Astrocyte (in vitro differentiated cells and primary cell): Measurements from ENCODE around the gene PSMD14. TPM values are rescaled to one million over a fixed set of nuclear protein-coding genes. Genes with fewer than 3 reads are reported as not detected.
A peak's percentile ranks its signal among the peaks of the same experiment; 100 is the strongest.

Experiments
- DNase-seq: peaks from one replicate; pipeline ENCODE4 v3.0.0-alpha.2; 2010; ENCODE audit warnings: low read depth
- FAIRE-seq: peaks from 2 replicates; lab custom pipeline; 2011; peaks lifted over from hg19 to GRCh38; lab: Jason Lieb, UNC
- H2AFZ ChIP-seq: 2 replicates; pipeline ENCODE4 v1.6.0; 2012; ENCODE audit warnings: low read depth, low read length, inconsistent platforms
- H3K27ac ChIP-seq: 2 replicates; pipeline ENCODE4 v1.5.1; 2011; ENCODE audit warnings: low read depth, low read length, inconsistent platforms
- H3K27me3 ChIP-seq: 2 replicates; pipeline ENCODE4 v1.6.0; 2011; ENCODE audit warnings: low read length, inconsistent platforms; ENCODE audit not compliant: insufficient read depth
- H3K36me3 ChIP-seq: 2 replicates; pipeline ENCODE4 v1.5.1; 2011; ENCODE audit warnings: low read length, inconsistent platforms; ENCODE audit not compliant: insufficient read depth
- H3K4me1 ChIP-seq: 2 replicates; pipeline ENCODE4 v1.5.1; 2011; ENCODE audit warnings: low read length, inconsistent platforms; ENCODE audit not compliant: insufficient read depth
- H3K4me2 ChIP-seq: 2 replicates; pipeline ENCODE4 v1.6.0; 2012; ENCODE audit warnings: low read length, inconsistent platforms
- H3K4me3 ChIP-seq: 2 replicates; pipeline ENCODE4 v1.5.1; 2011; ENCODE audit warnings: low read depth, mild to moderate bottlenecking, low read length, inconsistent platforms; ENCODE audit not compliant: insufficient read depth
- H3K79me2 ChIP-seq: 2 replicates; pipeline ENCODE4 v1.6.0; 2012; ENCODE audit warnings: mild to moderate bottlenecking, low read length, inconsistent platforms; ENCODE audit not compliant: insufficient read depth
- H3K9ac ChIP-seq: 2 replicates; pipeline ENCODE4 v1.6.0; 2012; ENCODE audit warnings: mild to moderate bottlenecking, low read length, inconsistent platforms
- H3K9me3 ChIP-seq: 2 replicates; pipeline ENCODE4 v1.5.1; 2012; ENCODE audit warnings: low read depth, mild to moderate bottlenecking, low read length, inconsistent platforms; ENCODE audit not compliant: insufficient read depth
- H4K20me1 ChIP-seq: 2 replicates; pipeline ENCODE4 v1.6.0; 2012; ENCODE audit warnings: low read length, inconsistent platforms; ENCODE audit not compliant: insufficient read depth
- H3K27ac Mint-ChIP-seq: one replicate; pipeline ENCODE4 v1.8.0; 2021; ENCODE audit warnings: mild to moderate bottlenecking, mixed read lengths; ENCODE audit not compliant: unreplicated experiment
- H3K27me3 Mint-ChIP-seq: one replicate; pipeline ENCODE4 v1.8.0; 2021; ENCODE audit warnings: low read depth, mixed read lengths; ENCODE audit not compliant: unreplicated experiment
- H3K36me3 Mint-ChIP-seq: one replicate; pipeline ENCODE4 v1.8.0; 2021; ENCODE audit warnings: low read depth, mixed read lengths; ENCODE audit not compliant: unreplicated experiment
- H3K4me1 Mint-ChIP-seq: one replicate; pipeline ENCODE4 v1.8.0; 2021; ENCODE audit warnings: low read depth, mixed read lengths; ENCODE audit not compliant: unreplicated experiment
- H3K4me3 Mint-ChIP-seq: one replicate; pipeline ENCODE4 v1.8.0; 2021; ENCODE audit warnings: mild to moderate bottlenecking, moderate library complexity, mixed read lengths; ENCODE audit not compliant: unreplicated experiment
- H3K9me3 Mint-ChIP-seq: one replicate; pipeline ENCODE4 v1.8.0; 2021; ENCODE audit warnings: mild to moderate bottlenecking, mixed read lengths; ENCODE audit not compliant: unreplicated experiment
- CTCF ChIP-seq: IDR thresholded peaks from 2 replicates; pipeline ENCODE4 v1.5.1; 2011; ENCODE audit warnings: low read depth, mild to moderate bottlenecking, inconsistent platforms, low read length, moderate library complexity; ENCODE audit not compliant: insufficient read depth
- EZH2 ChIP-seq: IDR thresholded peaks from 2 replicates; pipeline ENCODE4 v1.6.1; 2012; ENCODE audit warnings: mild to moderate bottlenecking, low read length, inconsistent platforms; ENCODE audit not compliant: insufficient read depth
- total RNA-seq: library from RNA; stranded (reverse); gene quantifications from 2 replicates; pipeline ENCODE4 v1.2.1, GENCODE V29; 2021

PSMD14 gene
- total RNA-seq, 1 donor from 2014 or later: 86.0 TPM

GRCh38 chr2:161409308-161409907, 101.2 kb downstream of the PSMD14 start:
- H3K27ac Mint-ChIP-seq: no peak overlapping the region

GRCh38 chr2:161412346-161412745, 104.1 kb downstream of the PSMD14 start:
- Histone ChIP-seq H2AFZ (no peak overlapping the region), H3K4me2 (no peak overlapping the region), H3K4me3 (no peak overlapping the region), H3K27ac (no peak overlapping the region), H3K36me3 (peaks cover 11% of the 10 kb centered on the region), H3K4me1 (peaks cover 11% of the 10 kb centered on the region), H4K20me1 (peaks cover 37% of the 10 kb centered on the region), H3K9ac (no peak overlapping the region), H3K27me3 (peaks cover 27% of the 10 kb centered on the region), H3K9me3 (no peaks in the 10 kb centered on the region), H3K79me2 (no peaks in the 10 kb centered on the region)
- FAIRE-seq (no peak), DNase-seq (peak; percentile 23)
- Mint-ChIP-seq H3K4me3 (no peak overlapping the region), H3K27ac (no peak overlapping the region), H3K36me3 (no peaks in the 10 kb centered on the region), H3K4me1 (peaks cover 10% of the 10 kb centered on the region), H3K27me3 (peaks cover 24% of the 10 kb centered on the region), H3K9me3 (no peaks in the 10 kb centered on the region)
- no peak for TF ChIP-seq CTCF
- no peak for TF ChIP-seq EZH2

More at GRCh38 chr2:161409308-161409907, 101.2 kb downstream of the PSMD14 start:
- Mint-ChIP-seq H3K36me3 (no peaks in the 10 kb centered on the region), H3K9me3 (no peaks in the 10 kb centered on the region), H3K4me1 (peaks cover 3% of the 10 kb centered on the region), H3K4me3 (no peak overlapping the region), H3K27me3 (no peaks in the 10 kb centered on the region)
- Histone ChIP-seq H3K9ac (no peak overlapping the region), H3K4me3 (no peak overlapping the region), H4K20me1 (peaks cover 12% of the 10 kb centered on the region), H3K27me3 (no peaks in the 10 kb centered on the region), H3K4me1 (peaks cover 5% of the 10 kb centered on the region), H3K9me3 (no peaks in the 10 kb centered on the region), H3K27ac (no peak overlapping the region), H3K79me2 (no peaks in the 10 kb centered on the region), H3K36me3 (peaks cover 11% of the 10 kb centered on the region), H3K4me2 (no peak overlapping the region), H2AFZ (no peak overlapping the region)
- DNase-seq (no peak), FAIRE-seq (no peak)
- TF ChIP-seq EZH2: no peak
- no peak for TF ChIP-seq CTCF
